NCI-H2227 treated with DMSO at 0.1 percent for 48 hours (cell line): ENCODE results near the gene SIGLEC6.
"Not testable (repeated sequence)": the region's sequence is repeated elsewhere in the genome, so short reads cannot be mapped to it uniquely, and the experiment has no call there.

Experiments used
- DNase-seq: peaks from one replicate; lab custom pipeline; 2025; lab: John Stamatoyannopoulos, UW

Gene SIGLEC6

DNA sequence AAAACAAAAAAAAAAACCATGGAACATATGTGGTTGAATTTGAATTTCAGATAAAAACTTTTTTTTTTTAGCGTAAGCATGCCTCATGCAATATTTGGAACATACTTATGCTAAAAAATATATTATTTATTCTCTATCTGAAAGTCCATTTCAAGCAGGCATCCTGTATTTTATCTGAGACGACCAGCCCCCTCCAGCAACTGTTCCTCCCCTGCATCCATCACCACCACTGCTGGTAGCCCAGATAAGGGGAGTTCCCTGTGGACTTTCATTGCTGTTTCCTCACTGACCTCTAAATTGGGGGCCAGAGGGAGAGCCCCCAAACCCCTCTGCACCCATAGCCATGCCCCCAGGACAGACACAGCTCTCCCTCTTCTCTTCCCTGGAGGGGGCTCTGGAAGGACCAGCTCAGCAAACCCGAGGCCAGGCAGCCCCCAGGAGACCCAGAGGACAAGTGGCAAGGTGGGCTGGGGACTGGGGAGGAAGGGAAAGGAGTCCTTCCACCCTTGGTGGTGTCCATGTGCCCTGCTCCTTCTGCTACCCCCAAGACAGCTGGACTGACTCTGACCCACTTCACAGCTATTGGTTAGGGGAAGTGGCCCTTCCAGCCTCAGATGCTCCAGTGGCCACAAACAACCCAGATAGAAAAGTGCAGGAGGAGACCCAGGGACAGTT is 23.3 kb downstream of the SIGLEC6 start:
- no peak for DNase-seq

GRCh38 chr19:51507640-51508058 is 23.8 kb downstream of the SIGLEC6 start:
- no peak for DNase-seq

- DNase-seq, result no peak
Measured at GRCh38 chr19:51507192-51507591, 24.3 kb downstream of the SIGLEC6 start.

GRCh38 chr19:51505904-51506303 is 25.6 kb downstream of the SIGLEC6 start:
- DNase-seq, result no peak

DNA sequence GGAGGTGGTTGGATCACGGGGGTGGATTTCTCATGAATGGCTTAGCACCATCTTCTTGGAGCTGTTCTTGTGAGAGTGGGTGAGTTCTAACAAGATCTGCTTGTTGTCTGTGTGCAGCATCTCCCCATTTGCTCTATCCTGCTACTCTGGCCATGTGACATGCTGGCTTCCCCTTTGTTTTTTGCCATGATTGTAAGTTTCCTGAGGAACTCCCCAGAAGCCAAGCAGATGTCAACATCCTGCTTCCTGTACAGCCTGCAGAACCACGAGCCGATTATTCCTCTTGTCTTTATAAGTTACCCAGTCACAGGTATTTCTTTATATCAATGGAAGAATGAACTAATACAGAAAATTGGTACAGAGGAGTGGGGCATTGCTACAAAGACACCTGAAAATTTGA is 27.6 kb downstream of the SIGLEC6 start:
- DNase-seq, result no peak

- DNase-seq, result no peak
Measured at GRCh38 chr19:51503286-51503817, 28.1 kb downstream of the SIGLEC6 start.

- no peak for DNase-seq
Measured at GRCh38 chr19:51501594-51502263, 29.7 kb downstream of the SIGLEC6 start, which contains the start of gene SIGLEC12. Gene SIGLEC12, minus strand, starts transcription at chr19:51501800. Its CDS starts 67 bp downstream, at chr19:51501733.

- not testable (repeated sequence) for DNase-seq
Measured at GRCh38 chr19:51500931-51501330, 30.5 kb downstream of the SIGLEC6 start.

- no peak for DNase-seq
Measured at GRCh38 chr19:51497666-51498065, 33.8 kb downstream of the SIGLEC6 start.

DNA sequence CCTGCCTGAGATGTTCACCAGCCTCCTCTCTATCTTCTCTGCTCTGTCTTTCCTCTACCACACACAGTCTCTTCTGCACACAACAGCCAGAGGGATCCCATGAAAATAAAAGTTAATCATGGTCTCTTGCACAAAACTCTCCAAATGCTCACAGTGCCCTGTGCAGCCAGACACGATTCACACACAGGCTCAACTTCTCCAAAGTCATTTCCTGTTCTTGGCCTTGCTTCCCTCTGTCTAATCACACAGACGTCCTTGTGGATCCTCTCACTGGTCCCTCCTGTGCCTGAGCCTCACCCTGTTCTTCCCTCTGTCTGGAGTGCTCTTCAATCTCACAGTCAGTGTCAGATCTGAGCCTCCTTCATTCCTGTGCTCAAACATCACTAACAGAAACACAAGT is 37.7 kb downstream of the SIGLEC6 start:
- no peak for DNase-seq

DNA sequence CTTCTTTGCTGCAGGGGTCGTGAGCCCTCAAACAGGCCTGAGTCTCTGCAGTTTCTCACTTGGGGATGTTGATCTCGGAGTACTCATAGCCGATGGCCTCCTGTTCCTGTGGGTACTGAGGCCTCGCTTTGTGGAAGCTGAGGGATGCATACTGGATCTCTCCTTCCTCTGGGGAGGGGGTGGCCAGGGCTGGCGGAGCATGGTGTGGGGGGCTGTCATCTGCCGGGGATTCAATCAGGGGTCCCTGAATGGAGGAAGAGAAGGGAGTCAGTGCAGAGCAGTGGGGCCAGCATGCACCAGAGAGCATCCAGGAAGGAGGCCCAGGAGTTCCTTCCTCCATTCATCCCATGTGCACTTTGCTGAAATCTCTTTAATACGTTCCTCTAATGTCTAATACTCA is 39.9 kb downstream of the SIGLEC6 start:
- DNase-seq, result no peak

DNA sequence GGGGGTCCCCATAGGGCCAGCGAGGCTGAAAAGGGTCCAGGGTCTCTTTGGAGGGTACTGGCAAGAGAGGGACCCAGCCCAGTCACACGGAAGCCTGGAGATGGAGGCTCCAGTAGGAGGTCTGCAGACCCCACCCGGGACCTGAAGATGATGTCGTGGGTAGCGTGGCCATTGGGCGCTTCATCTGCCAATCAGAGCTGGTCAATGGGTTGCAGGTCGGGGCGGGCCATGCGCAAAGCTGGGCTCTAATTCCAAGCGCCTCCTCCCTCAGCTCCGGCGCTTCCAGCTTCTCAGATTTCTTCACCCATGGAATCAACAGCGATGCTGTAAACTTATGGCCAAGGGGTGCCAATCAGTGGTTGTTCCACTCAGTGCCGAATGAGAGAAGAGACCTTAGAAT is 40.8 kb downstream of the SIGLEC6 start:
- DNase-seq, result no peak

DNA sequence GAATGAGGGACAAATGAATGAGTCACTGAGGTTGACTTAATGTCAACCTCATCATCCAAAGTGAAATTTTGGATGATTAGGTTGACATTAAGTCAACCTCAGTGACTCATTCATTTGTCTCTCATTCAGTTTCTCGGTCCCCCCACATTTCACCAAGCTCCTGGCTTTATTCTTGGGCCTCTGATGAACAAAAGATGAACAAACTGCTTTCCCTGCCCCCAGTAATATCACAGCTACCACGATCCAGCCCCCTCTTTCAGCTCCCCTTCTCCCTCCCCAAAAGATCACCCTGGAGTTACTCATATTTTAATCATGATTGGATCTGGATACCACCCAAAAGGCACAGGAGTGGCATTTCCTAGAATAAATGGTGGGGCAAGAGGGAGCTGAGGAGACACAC is 42.4 kb downstream of the SIGLEC6 start:
- no peak for DNase-seq

GRCh38 chr19:51488491-51488890 is 43.0 kb downstream of the SIGLEC6 start:
- DNase-seq, result no peak

DNA sequence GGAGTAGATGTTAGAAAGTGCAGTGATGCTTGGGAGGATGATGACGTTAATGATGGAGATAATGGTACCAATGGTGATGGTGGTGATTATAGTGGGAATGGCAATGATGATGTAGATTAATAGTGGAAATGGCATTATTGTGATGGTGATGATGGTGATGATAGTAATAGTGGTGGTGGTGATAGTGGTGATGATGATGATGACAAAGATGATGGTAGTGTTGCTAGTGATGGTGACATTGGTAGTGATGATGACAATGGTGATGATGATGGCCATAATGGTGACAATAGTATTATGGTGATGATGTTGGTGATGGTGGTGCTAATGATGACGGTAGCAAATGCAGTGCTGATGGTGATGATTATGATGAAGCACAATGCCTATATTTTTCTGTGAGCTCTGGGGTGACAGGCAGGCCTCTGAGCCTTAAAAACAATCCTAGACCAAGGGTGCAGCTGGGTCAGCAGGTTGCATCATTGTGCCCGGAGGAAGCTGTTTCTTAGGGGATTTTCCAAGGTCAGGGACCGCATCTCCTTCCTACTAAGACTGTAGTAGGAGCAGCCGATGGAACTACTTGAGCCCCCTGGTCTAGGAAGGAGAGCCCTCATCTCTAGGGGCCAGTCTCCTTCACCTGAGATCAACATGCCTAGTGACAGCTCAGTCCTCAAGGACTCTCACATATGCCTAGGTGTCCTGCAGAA is 45.4 kb downstream of the SIGLEC6 start:
- DNase-seq, result no peak

GRCh38 chr19:51480590-51480989 is 50.9 kb downstream of the SIGLEC6 start:
- no peak for DNase-seq

- no peak for DNase-seq
Measured at GRCh38 chr19:51479531-51480331, 51.7 kb downstream of the SIGLEC6 start.

DNA sequence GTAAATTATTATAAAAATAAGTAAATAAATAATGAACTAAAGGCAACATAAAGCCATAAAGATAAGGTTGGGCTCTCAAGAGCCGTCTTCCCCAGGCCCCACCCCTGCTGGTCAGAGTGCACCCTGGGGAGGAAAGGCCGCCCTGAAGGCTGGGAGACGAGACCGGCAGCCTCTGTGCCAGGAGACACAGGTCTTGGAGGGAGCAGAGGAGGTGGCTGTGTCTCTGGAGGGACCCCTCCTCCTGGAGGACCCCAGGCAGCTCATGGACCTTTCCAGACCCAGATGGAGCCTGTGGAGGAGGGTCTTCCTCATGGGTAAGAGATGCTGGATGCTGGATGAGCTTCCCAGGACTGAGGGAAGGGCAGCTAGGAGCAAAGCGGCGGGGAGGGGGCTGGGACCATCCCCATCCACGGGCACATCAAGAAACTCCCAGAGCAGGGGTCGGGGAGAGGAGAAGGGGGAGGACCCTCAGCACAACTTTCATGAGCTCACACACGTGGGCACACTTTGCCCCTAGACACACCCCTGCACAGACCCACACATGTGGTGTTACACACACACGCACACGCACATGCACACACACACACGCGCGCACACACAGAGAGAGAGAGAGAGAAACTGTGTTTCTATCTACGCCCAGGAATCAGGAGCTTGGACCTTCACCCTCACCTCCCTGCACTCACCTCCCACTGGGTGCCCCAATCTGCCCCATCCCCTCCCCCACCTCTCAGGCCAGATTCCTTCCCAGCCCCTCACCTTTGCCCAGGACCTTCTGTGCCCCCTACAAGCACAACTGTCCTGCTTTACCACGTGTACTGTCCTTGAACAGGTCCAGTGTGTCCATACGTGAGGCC is 52.9 kb downstream of the SIGLEC6 start, which contains the start of gene CEACAM18:
Gene CEACAM18 (plus strand): TSS at position 159 of the 854 bp plus-strand sequence.
- no peak for DNase-seq

DNA sequence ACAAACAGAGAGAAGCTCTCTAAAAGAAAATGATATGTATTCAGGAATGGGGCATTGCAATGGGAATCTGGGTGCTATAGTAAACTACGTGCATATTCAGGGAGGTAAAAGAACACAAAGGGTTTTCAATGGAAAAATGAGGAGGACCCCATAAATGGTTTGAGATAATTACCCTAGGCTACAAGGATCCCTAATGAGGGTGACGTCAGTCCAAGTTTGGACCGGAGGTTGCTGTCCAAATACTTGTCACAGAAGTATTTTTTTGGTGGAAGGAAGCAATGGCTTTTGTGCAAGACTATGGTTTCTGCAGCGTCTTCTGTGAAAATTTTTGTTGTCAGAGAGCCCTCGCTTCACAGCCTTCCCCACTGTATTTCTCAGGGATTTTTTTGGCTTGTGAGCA is 54.1 kb downstream of the SIGLEC6 start:
- DNase-seq, result no peak

DNA sequence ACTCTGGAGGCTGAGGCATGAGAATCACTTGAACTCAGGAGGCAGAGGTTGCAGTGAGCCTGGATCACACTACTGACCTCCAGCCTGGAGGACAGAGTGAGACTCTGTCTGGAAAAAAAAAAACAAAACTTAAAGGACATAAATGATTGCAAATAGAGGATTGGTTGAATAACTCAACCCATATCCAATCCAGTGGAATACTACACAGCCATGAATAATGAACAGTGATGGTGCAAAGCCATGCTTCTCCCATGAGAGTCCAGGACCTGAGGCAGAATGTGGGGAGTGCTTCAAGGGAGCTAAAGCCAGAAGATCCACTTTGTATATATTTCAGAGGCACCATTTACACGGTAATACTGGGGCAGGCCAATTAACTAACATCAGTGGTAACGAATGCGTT is 55.3 kb downstream of the SIGLEC6 start:
- no peak for DNase-seq
